Measurements from ENCODE around the gene TMEM88. TPM values are rescaled to one million over a fixed set of nuclear protein-coding genes. Genes with fewer than 3 reads are reported as not detected.

The TMEM88 gene
- total and polyA plus RNA-seq, 2 donors (not counting 3 experiments of a cell fraction or from before 2014, with no cell fraction given) = 53.4 to 165 TPM

GRCh38 chr17:7817643-7817964 lies 37.3 kb upstream of the TMEM88 start:
- Histone ChIP-seq H3K9me3 (replicated peaks; ENCODE audit: control insufficient read depth, insufficient read depth, low read length) (no peaks in the 10 kb centered on the region), H3K9ac (replicated peaks; ENCODE audit: extremely low read depth, insufficient read depth, low read length) (no peak overlapping the region), H3K36me3 (ENCODE audit: control insufficient read depth in 2 of 2, extremely low read depth in 1 of 2, insufficient read depth in 2 of 2, low read length in 2 of 2) (no peaks in the 10 kb centered on the region), H4K20me1 (replicated peaks; ENCODE audit: control insufficient read depth, extremely low read depth, insufficient read depth, low read length) (no peaks in the 10 kb centered on the region), H3K27me3 (ENCODE audit: control insufficient read depth in 2 of 2, insufficient read depth in 2 of 2, low read length in 2 of 2) (peaks cover 9 to 13% of the 10 kb centered on the region in 2 experiments), H3K79me2 (ENCODE audit: control insufficient read depth, insufficient read depth, low read length) (no peaks in the 10 kb centered on the region), H3K4me3 (replicated peaks in 1 of 3; ENCODE audit: insufficient read depth in 1 of 3, low read depth in 1 of 3, low read length in 3 of 3) (no peak overlapping the region), H2AFZ (ENCODE audit: low read depth, low read length) (no peak overlapping the region), H3K9me1 (replicated peaks; ENCODE audit: control insufficient read depth, extremely low read depth, insufficient read depth, low read length) (no peaks in the 10 kb centered on the region), H3K27ac (ENCODE audit: insufficient read depth, low read depth, low read length) (no peak overlapping the region), H3K4me1 (ENCODE audit: control insufficient read depth, extremely low read depth, insufficient read depth, low read length) (no peaks in the 10 kb centered on the region), H3K4me2 (ENCODE audit: insufficient read depth, low read length) (no peak overlapping the region)
- dilution Hi-C loops (cut with MboI; ENCODE audit: extremely low pct_ligation_motif_present, low sequenced_read_pairs) (no loop called here), intact Hi-C loops (cut with micrococcal nuclease) (no loop called here)
- no peak for TF ChIP-seq GATA2 (IDR thresholded peaks at IDR 0.05; ENCODE audit: insufficient read depth, insufficient read length, low read depth, low read length)
- no peak for TF ChIP-seq CTCF (IDR thresholded peaks at IDR 0.05; ENCODE audit: extremely low read depth in 1 of 2, insufficient read depth in 1 of 2, low read depth in 1 of 2, low read length in 2 of 2)
- no peak for TF ChIP-seq JUN (IDR thresholded peaks at IDR 0.05; ENCODE audit: borderline replicate concordance, insufficient read depth, insufficient read length, low read depth)
- no peak for TF ChIP-seq POLR2A (IDR thresholded peaks at IDR 0.05; ENCODE audit: low read depth, low read length)
- TF ChIP-seq POLR2AphosphoS5 (IDR thresholded peaks at IDR 0.05; ENCODE audit: insufficient read depth, low read depth, low read length) = no peak
- TF ChIP-seq FOS (IDR thresholded peaks at IDR 0.05; ENCODE audit: borderline replicate concordance, insufficient read depth, low read length) = no peak
- TF ChIP-seq MYC (IDR thresholded peaks at IDR 0.05; ENCODE audit: low read depth, low read length) = no peak
- TF ChIP-seq EZH2 (IDR thresholded peaks at IDR 0.05; ENCODE audit: borderline replicate concordance, low read depth, low read length, severe bottlenecking) = no peak
- TF ChIP-seq MAX (IDR thresholded peaks at IDR 0.05; ENCODE audit: insufficient read depth, insufficient read length) = no peak
- no peak for DNase-seq (ENCODE audit: low read depth, low spot score)
- POLR2A ChIA-PET = no interaction called here
- CTCF ChIA-PET = interaction anchor here (1.1 kb wide), 1 partner anchor 243 kb away, joined by 3 read pairs; no protein-coding TSS in a partner anchor
- FAIRE-seq = no peak
- BruUV-seq (replicated peaks) = no TSS peak

All from endothelial cell of umbilical vein (primary cell).